Activated naive CD8-positive, alpha-beta T cell (primary cell): ENCODE measurements around the gene LCOR.
A peak's percentile ranks its signal among the peaks of the same experiment; 100 is the strongest.
"Not testable (repeated sequence)": the region's sequence is repeated elsewhere in the genome, so short reads cannot be mapped to it uniquely, and the experiment has no call there.

Experiments
- H3K27ac Mint-ChIP-seq: one replicate; pipeline ENCODE4 v1.8.0; 2021; ENCODE audit warnings: mixed read lengths
- H3K27me3 Mint-ChIP-seq: one replicate; pipeline ENCODE4 v1.8.0; 2021; ENCODE audit warnings: mixed read lengths
- H3K36me3 Mint-ChIP-seq: one replicate; pipeline ENCODE4 v1.8.0; 2021; ENCODE audit warnings: mixed read lengths
- H3K4me1 Mint-ChIP-seq: one replicate; pipeline ENCODE4 v1.8.0; 2021; ENCODE audit warnings: low read depth, mixed read lengths
- H3K4me3 Mint-ChIP-seq: one replicate; pipeline ENCODE4 v1.8.0; 2021; ENCODE audit warnings: mild to moderate bottlenecking, mixed read lengths
- H3K9me3 Mint-ChIP-seq: one replicate; pipeline ENCODE4 v1.8.0; 2021; ENCODE audit warnings: low read depth, mixed read lengths

The LCOR gene

DNA sequence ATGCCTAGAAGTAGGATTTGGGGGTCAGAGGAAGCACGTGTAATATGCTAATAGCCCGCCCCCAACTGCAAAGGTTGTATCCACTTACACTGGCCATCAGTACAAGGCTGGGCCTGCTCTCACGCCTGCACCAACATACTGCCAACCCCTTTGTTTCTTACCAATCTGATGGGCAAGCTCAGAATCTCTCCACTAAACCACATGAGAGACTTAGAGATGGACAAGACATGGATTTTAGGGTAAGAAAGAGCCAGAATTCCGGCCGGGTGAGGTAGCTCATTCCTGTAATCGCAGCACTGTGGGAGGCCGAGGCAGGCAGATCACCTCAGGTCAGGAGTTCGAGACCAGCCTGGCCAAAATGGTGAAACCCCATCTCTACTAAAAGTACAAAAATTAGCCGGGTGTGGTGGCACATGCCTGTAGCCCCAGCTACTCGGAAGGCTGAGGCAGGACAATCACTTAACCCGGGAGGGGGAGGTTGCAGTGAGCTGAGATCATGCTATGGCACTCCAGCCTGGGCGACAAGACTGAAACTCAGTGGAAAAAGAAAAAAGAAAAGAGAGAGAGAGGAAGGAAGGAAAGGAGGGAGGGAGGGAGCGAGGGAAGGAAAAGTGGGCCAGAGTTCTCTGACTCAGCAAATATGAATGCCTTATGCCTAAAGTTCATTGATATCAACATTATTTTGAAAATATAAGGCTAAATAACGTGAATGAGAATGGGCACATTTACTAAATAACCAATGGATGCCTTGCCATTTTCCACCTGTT, 191.5 kb downstream of the LCOR start:
- Mint-ChIP-seq H3K4me1 (no peaks in the 10 kb centered on the region), H3K9me3 (no peaks in the 10 kb centered on the region), H3K27me3 (no peaks in the 10 kb centered on the region), H3K4me3 (no peak overlapping the region), H3K27ac (no peak overlapping the region), H3K36me3 (no peaks in the 10 kb centered on the region)

DNA sequence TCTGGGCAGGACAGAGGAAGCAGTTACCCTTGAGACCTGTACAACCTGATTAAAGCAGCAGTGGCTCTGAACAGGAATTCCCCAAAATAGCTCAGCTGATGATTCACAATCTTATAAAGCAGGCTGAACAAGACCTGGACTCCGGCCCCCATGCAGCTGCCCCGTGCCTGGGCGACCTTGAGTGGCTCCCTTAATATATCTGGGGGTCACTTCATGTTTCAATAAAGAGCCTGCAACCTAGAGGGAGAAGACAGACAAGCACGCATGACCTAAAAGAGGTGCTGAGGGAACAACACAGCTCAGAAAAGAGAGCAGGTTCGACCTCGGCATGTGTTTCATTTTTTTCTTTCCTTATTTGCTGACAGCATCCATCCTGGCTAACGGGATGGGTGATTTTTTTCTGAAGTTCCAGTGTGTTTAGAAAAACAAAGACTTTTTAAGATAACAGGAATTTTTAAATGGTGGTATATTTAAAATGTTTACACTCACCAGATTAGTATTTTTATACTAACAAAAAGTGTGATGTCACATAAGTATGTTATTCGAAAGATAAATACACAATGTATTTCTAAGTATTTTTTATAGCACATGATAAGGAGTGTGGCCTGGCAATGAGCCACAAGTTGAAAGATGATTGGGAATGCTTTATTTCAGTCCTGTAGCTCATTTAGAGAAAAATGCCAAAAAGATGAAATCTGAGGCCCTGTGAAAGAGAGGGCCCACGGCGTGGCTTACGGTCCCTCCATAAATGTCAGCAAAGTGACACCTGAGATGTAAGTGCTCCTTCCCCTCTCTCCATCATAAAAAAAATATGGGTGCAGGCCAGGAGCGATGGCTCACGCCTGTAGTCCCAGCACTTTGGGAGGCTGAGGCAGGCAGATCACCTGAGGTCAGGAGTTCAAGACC, 192.3 kb downstream of the LCOR start:
- Mint-ChIP-seq H3K27ac (no peak overlapping the region), H3K4me3 (no peak overlapping the region), H3K9me3 (no peaks in the 10 kb centered on the region), H3K36me3 (no peaks in the 10 kb centered on the region), H3K27me3 (no peaks in the 10 kb centered on the region), H3K4me1 (no peaks in the 10 kb centered on the region)

DNA sequence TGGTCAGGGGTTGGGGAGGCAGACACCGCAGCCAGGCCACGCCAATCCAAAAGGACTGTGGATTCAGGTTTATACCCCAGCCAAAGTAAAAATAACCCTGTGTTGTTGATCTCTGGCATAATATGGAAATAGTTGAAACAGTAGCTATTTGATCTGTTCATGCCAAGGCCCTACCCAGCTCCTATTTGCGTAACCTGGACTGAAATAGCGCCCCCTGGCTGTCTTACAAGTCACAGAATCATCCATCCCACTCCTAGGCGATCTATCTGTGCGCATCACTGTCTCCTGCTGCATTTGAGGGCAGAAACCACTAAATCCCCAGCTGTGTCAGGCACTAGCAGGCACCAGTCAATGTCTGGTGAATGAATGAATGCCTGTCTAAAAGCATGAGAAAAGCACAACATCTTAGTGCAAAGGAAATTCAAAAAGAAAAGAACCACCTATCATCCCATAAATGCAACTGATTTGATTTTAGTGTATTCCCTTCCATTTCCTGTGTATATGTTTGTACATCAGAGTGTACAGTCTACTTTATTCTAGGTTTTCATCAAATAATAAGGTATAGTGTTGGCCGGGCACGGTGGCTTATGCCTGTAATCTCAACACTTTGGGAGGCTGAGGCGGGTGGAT, 193.6 kb downstream of the LCOR start:
- H3K27me3 Mint-ChIP-seq = no peaks in the 10 kb centered on the region
- no peak overlapping the region for H3K27ac Mint-ChIP-seq
- H3K4me1 Mint-ChIP-seq = no peaks in the 10 kb centered on the region
- no peaks in the 10 kb centered on the region for H3K9me3 Mint-ChIP-seq
- no peak overlapping the region for H3K4me3 Mint-ChIP-seq
- H3K36me3 Mint-ChIP-seq = no peaks in the 10 kb centered on the region

DNA sequence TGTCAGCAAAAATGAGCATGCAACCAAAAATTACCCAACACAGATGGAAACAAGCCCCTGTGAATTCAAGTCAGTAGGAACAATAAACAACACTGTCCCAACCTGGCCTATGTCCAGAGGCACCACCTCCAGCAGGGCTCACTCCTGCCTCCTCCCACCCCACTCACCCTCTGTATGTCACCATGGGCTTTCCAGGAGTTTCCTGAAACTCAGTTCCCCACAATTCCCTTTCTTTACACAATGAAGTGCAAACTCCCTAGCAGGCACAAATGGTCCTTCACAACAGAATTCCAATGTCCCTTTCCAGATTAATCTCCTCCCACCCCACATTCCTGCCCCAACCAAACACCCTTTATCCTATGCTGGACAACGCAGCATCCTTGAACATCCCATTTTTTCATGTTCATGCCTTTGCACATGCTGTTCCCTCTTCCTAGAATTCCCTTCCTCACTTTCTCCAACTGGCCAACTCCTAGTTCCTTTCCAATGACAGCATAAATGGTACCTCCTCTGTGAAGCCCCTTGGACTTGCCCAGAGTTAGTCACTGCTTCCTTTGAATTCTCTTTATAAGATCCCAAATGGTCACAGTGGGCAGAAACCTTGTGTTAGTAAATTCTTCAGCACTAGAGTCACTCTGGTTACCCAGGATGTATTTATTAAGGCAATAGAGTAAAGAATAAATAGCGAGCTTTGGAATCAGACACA, 196.2 kb downstream of the LCOR start:
- H3K27me3 Mint-ChIP-seq = no peaks in the 10 kb centered on the region
- no peaks in the 10 kb centered on the region for H3K9me3 Mint-ChIP-seq
- H3K27ac Mint-ChIP-seq = no peak overlapping the region
- no peaks in the 10 kb centered on the region for H3K36me3 Mint-ChIP-seq
- H3K4me1 Mint-ChIP-seq = no peaks in the 10 kb centered on the region
- H3K4me3 Mint-ChIP-seq = no peak overlapping the region

DNA sequence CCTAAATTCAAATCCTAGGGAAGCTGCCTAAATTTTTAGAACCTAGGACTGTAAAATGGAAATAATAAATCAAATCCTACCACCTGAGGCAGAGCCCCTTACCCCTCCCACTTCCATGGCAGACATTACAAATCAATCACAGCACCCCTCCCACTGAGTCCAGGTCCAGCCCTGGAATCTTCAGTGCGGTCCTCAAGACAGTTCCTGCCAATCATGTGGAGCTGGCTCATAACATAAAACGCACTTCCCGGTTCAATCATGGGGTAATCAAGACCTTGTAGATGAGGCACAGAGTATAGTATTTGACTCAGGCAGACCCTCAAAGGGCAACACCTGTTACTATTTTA, 196.7 kb downstream of the LCOR start:
- H3K36me3 Mint-ChIP-seq = no peaks in the 10 kb centered on the region
- peak overlapping the region; percentile 24 for H3K27ac Mint-ChIP-seq
- no peaks in the 10 kb centered on the region for H3K9me3 Mint-ChIP-seq
- H3K4me1 Mint-ChIP-seq = no peaks in the 10 kb centered on the region
- no peaks in the 10 kb centered on the region for H3K27me3 Mint-ChIP-seq
- no peak overlapping the region for H3K4me3 Mint-ChIP-seq

DNA sequence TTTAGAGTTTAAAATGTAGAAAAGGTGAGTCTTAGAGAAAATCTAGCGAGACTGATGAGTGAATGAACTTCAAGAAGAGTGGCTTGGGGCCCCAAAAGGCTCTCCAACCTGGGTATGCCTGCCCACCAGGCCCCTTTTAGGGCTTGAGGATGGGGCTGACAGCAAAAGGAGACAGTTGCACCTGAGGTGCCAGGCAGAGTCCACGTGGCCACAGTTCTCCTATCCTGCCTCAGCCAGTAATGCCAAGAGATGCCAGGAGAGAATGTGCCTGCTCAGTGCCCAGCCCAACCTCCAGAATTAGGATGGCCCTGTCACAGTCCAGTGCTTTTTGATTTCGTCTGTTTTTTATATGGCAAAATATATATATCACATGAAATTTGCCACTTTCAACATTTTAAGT, 197.2 kb downstream of the LCOR start:
- H3K4me3 Mint-ChIP-seq = no peak overlapping the region
- no peaks in the 10 kb centered on the region for H3K9me3 Mint-ChIP-seq
- H3K27me3 Mint-ChIP-seq = no peaks in the 10 kb centered on the region
- H3K27ac Mint-ChIP-seq = peak overlapping the region; percentile 24
- H3K4me1 Mint-ChIP-seq = no peaks in the 10 kb centered on the region
- H3K36me3 Mint-ChIP-seq = no peaks in the 10 kb centered on the region

DNA sequence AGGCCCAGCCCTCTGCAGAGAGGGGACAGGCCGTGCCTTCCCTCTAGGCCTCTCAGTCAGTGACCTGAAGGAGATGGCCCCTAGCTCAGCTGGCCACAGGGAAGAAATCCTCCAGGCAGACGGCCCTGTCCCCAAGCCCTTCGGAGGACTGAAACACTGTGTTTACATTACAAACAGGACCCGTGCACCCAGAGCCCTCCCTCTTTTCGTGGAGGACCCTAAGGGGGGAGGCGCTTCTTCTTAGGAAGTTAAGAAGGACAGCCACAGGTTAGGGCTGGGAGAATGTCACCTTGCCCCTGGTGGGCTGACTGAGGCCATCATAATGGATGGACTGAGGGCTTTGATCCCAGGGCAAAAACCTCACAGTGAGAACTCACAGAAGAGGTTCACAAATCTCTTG, 198.8 kb downstream of the LCOR start:
- Mint-ChIP-seq H3K9me3 (no peaks in the 10 kb centered on the region), H3K4me1 (no peaks in the 10 kb centered on the region), H3K27ac (no peak overlapping the region), H3K36me3 (no peaks in the 10 kb centered on the region), H3K4me3 (no peak overlapping the region), H3K27me3 (peaks cover 2% of the 10 kb centered on the region)

DNA sequence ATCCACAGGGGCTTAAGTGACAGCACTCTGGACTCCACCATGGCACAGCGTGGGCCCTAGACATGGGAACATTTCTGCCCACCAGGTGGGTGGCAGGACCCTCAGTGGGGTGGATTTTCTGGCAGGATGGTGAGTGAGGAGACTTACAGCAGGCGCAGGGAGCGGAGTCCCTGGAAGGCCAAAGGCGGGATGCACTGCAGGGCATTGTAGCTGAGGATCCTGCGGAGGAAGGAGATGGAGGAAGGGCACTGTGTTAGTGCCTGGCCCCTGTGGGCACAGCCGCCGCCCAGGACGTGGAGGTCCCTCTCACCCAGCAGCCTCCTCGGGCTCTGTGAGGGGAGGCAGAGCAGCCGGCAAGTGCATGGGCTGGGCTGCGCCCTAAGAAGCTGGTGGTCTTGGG, 199.4 kb downstream of the LCOR start:
- Mint-ChIP-seq H3K27ac (no peak overlapping the region), H3K36me3 (no peaks in the 10 kb centered on the region), H3K4me1 (no peaks in the 10 kb centered on the region), H3K4me3 (no peak overlapping the region), H3K27me3 (peaks cover 4% of the 10 kb centered on the region), H3K9me3 (no peaks in the 10 kb centered on the region)

DNA sequence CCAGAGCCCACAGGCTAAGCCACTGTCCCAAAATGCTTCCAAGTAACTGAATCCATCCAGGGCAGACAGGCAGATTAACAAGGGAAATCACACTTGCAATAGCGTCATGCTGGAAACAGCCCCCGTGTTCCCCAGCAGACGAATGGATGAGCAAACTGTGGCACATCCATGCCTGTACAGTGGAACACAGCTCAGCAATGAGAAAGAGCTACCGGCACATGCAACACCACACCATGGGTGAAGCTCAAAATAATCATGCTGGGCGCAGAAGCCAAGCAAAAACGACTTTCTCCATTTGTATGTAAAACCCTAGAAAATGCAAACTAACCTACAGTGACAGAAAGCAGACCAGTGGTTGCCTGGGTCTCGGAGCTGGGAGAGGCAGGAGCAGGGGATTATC, 200.5 kb downstream of the LCOR start:
- Mint-ChIP-seq H3K27me3 (peaks cover 4% of the 10 kb centered on the region), H3K27ac (no peak overlapping the region), H3K36me3 (no peaks in the 10 kb centered on the region), H3K9me3 (no peaks in the 10 kb centered on the region), H3K4me3 (no peak overlapping the region), H3K4me1 (peaks cover 7% of the 10 kb centered on the region)

DNA sequence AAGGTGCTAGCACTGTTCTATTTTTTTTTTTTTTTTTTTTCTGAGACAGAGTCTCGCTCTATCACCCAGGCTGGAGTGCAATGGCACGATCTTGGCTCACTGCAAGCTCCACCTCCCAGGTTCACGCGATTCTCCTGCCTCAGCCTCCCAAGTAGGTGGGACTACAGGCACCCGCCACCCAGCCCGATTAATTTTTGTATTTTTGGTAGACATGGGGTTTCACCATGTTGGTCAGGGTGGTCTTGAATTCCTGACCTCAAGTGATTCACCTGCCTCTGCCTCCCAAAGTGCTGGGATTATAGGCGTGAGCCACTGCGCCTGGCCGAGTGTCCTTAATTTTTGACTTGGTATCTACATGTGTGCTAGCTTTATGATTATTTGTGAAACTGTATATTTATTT, 201.7 kb downstream of the LCOR start:
- not testable (repeated sequence) for H3K27ac Mint-ChIP-seq, H3K4me3 Mint-ChIP-seq, H3K9me3 Mint-ChIP-seq, H3K36me3 Mint-ChIP-seq, H3K4me1 Mint-ChIP-seq, H3K27me3 Mint-ChIP-seq

DNA sequence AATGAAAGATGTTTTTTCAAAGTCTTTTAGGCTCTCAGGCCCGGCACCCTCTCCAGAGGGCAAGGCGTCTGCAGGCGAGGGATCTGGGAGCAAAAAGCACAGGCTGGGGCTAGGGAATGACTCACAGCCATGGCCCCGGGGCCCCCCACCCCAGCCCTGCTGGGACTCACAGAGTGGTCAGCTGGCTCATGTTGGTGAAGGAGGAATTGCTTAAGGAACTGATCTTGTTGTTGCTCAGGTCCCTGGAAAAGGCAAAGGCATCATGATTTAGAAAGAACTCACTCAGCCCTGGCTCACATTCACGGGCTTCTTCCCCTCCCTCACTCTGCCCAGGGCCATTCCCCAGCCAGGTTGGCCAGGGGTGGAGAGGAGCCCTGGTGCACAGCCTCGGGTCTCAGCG, 202.2 kb downstream of the LCOR start:
- Mint-ChIP-seq H3K27me3 (peaks cover 4% of the 10 kb centered on the region), H3K36me3 (no peaks in the 10 kb centered on the region), H3K4me1 (peaks cover 9% of the 10 kb centered on the region), H3K4me3 (no peak overlapping the region), H3K9me3 (no peaks in the 10 kb centered on the region), H3K27ac (no peak overlapping the region)

DNA sequence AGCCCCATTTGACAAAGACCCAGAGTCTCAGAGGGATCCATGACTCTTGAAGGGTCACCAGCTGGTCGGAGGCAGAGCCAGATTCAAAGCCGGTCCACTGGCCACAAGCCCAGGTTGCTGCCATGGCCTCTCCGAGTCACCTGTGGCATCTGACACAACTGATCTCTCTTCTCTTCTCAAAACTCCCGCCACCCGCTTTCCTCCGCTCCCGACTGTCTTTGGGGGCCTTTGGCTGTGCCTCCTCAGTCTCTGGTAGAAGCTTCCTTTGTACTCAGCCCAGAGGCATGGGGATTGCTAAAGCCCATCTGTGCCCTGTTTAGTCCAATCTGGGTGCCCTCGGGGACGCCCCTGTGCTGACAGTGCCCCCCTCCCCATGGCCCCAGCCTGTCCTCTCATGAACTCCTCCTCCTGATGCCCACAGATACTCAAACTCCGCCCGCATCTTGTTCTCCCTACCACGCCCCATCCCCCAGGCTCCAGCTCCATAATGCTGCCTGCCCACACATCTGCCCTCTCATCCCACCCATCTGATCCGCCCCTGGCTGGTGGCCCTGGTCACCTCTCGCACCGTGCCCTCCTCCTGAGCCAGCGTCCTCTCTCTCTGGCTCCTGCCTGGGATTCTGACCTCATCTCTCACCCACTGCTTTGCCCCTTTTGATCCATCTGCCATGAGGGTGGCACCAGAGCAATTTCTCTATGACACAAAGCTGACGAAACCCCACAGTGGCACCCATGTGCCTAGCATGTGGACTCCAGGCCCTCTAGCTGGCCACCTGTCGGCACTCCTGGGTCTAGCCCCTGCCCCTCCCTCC, 203.1 kb downstream of the LCOR start:
- H3K4me1 Mint-ChIP-seq = peaks cover 9% of the 10 kb centered on the region
- no peaks in the 10 kb centered on the region for H3K9me3 Mint-ChIP-seq
- H3K36me3 Mint-ChIP-seq = no peaks in the 10 kb centered on the region
- peaks cover 4% of the 10 kb centered on the region for H3K27me3 Mint-ChIP-seq
- H3K27ac Mint-ChIP-seq = no peak overlapping the region
- H3K4me3 Mint-ChIP-seq = no peak overlapping the region

DNA sequence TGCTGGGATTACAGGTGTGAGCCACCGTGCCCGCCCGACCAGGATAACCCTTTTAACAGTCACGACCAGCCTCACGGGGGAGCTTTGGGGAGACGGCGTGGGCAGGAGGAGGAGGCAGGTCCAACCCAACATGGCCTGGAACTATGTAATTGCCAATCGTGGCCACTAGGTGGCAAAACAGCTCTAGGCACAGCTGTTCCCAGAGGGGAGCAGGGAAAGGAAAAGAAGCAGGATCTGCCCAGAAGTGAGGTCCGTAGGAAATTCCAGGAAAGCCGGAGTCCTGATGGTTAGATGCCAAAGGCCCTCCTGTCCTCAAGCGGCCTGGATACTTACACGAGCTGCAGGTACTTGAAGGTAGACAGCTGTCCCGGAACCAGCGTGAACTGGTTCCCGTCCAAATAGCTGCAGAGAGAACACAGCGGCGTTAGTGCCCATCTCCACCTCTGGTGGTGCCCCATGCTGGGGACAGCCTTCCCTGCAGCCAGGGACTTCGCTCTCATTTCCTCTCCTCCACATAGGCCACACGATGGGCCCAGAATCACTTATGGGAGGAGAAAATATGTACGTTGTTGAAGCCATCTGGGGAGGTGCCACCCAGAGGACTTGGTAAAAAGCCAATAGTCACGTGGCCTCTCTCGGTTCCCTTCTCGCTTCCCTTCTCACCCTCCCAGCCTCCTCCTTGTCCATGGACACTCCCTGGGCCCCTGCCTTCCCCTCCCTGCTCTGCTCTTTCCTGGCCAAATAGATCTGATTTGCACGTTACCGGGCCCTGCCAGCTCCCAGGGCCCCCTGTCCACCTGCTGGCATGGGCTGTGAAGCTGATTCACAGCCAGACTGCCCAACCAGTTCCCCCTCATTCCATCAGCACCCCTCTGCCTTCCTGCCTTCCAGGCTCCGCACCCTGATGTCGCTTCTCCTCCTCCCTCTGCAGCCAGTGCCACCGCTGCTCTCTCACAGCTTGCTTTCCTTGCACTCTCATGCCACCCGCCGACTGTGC, 205.6 kb downstream of the LCOR start:
- Mint-ChIP-seq H3K36me3 (no peaks in the 10 kb centered on the region), H3K4me3 (peak overlapping the region; percentile 79), H3K4me1 (peaks cover 9% of the 10 kb centered on the region)

More for the DNA sequence above, 205.6 kb downstream of the LCOR start:
- H3K27me3 Mint-ChIP-seq = peaks cover 4% of the 10 kb centered on the region
- no peak overlapping the region for H3K27ac Mint-ChIP-seq
- H3K9me3 Mint-ChIP-seq = no peaks in the 10 kb centered on the region
